ENCODE data around the gene OCLN.
"Not testable (repeated sequence)": the region's sequence is repeated elsewhere in the genome, so short reads cannot be mapped to it uniquely, and the experiment has no call there.

Gene OCLN

GRCh38 chr5:69472535-69473143 is 20.0 kb upstream of the OCLN start:
- not testable (repeated sequence) for H3K27ac Mint-ChIP-seq, H3K36me3 Mint-ChIP-seq, H3K27me3 Mint-ChIP-seq, H3K9me3 Mint-ChIP-seq, H3K4me3 Mint-ChIP-seq, ATAC-seq
- H3K4me1 Mint-ChIP-seq: peaks cover 11% of the 10 kb centered on the region

GRCh38 chr5:69477170-69477569 is 15.4 kb upstream of the OCLN start:
- ATAC-seq: no peak
- Mint-ChIP-seq H3K27me3 (no peaks in the 10 kb centered on the region), H3K4me3 (no peak overlapping the region), H3K27ac (no peak overlapping the region), H3K36me3 (no peaks in the 10 kb centered on the region), H3K9me3 (no peaks in the 10 kb centered on the region), H3K4me1 (no peaks in the 10 kb centered on the region)

GRCh38 chr5:69478296-69478695 is 14.3 kb upstream of the OCLN start:
- H3K27me3 Mint-ChIP-seq, H3K27ac Mint-ChIP-seq, H3K4me3 Mint-ChIP-seq, H3K4me1 Mint-ChIP-seq, H3K36me3 Mint-ChIP-seq, H3K9me3 Mint-ChIP-seq, ATAC-seq: not testable (repeated sequence)

GRCh38 chr5:69484891-69485290 is 7.7 kb upstream of the OCLN start:
- no peaks in the 10 kb centered on the region for H3K36me3 Mint-ChIP-seq
- H3K4me1 Mint-ChIP-seq: peaks cover 6% of the 10 kb centered on the region
- peaks cover 10% of the 10 kb centered on the region for H3K27me3 Mint-ChIP-seq
- H3K27ac Mint-ChIP-seq: no peak overlapping the region
- no peak overlapping the region for H3K4me3 Mint-ChIP-seq
- ATAC-seq: no peak
- no peaks in the 10 kb centered on the region for H3K9me3 Mint-ChIP-seq

- H3K27ac Mint-ChIP-seq: no peak overlapping the region
- peaks cover 6% of the 10 kb centered on the region for H3K4me1 Mint-ChIP-seq
- H3K4me3 Mint-ChIP-seq: no peak overlapping the region
- no peaks in the 10 kb centered on the region for H3K36me3 Mint-ChIP-seq
- no peak for ATAC-seq
- H3K9me3 Mint-ChIP-seq: no peaks in the 10 kb centered on the region
- H3K27me3 Mint-ChIP-seq: peaks cover 12% of the 10 kb centered on the region
Observed at GRCh38 chr5:69485471-69485870, 7.1 kb upstream of the OCLN start.

- H3K27me3 Mint-ChIP-seq: peaks cover 50% of the 10 kb centered on the region
- H3K9me3 Mint-ChIP-seq: no peaks in the 10 kb centered on the region
Observed at GRCh38 chr5:69489246-69489645, 3.3 kb upstream of the OCLN start.

GRCh38 chr5:69491027-69491426 is 1.6 kb upstream of the OCLN start:
- Mint-ChIP-seq H3K9me3 (no peaks in the 10 kb centered on the region), H3K36me3 (no peaks in the 10 kb centered on the region), H3K27me3 (peaks cover 54% of the 10 kb centered on the region), H3K27ac (no peak overlapping the region), H3K4me3 (no peak overlapping the region), H3K4me1 (peaks cover 23% of the 10 kb centered on the region)
- no peak for ATAC-seq

More at GRCh38 chr5:69489246-69489645, 3.3 kb upstream of the OCLN start:
- Mint-ChIP-seq H3K27ac (no peak overlapping the region), H3K36me3 (no peaks in the 10 kb centered on the region), H3K4me3 (no peak overlapping the region), H3K4me1 (peaks cover 25% of the 10 kb centered on the region)
- ATAC-seq: no peak

- no peak for ATAC-seq
- H3K9me3 Mint-ChIP-seq: no peaks in the 10 kb centered on the region
- peaks cover 23% of the 10 kb centered on the region for H3K4me1 Mint-ChIP-seq
- no peak overlapping the region for H3K27ac Mint-ChIP-seq
- peak overlapping the region; percentile 77 for H3K4me3 Mint-ChIP-seq
- H3K36me3 Mint-ChIP-seq: no peaks in the 10 kb centered on the region
- peaks cover 59% of the 10 kb centered on the region for H3K27me3 Mint-ChIP-seq
Observed at GRCh38 chr5:69491838-69492390, 676 bp upstream of the OCLN start.

GRCh38 chr5:69492923-69493395 is 369 bp downstream of the OCLN start:
- peaks cover 23% of the 10 kb centered on the region for H3K4me1 Mint-ChIP-seq
- peak; percentile 62 for ATAC-seq
- H3K27me3 Mint-ChIP-seq: peaks cover 63% of the 10 kb centered on the region
- no peaks in the 10 kb centered on the region for H3K9me3 Mint-ChIP-seq
- H3K27ac Mint-ChIP-seq: no peak overlapping the region
- H3K36me3 Mint-ChIP-seq: no peaks in the 10 kb centered on the region
- peak overlapping the region; percentile 77 for H3K4me3 Mint-ChIP-seq

- H3K27me3 Mint-ChIP-seq: peaks cover 63% of the 10 kb centered on the region
- no peak overlapping the region for H3K27ac Mint-ChIP-seq
- H3K4me3 Mint-ChIP-seq: peak overlapping the region; percentile 77
- H3K4me1 Mint-ChIP-seq: peaks cover 23% of the 10 kb centered on the region
- peak; percentile 50 for ATAC-seq
- H3K36me3 Mint-ChIP-seq: no peaks in the 10 kb centered on the region
- H3K9me3 Mint-ChIP-seq: no peaks in the 10 kb centered on the region
Observed at GRCh38 chr5:69493396-69494133, 975 bp downstream of the OCLN start.

GRCh38 chr5:69494452-69494851 is 1.9 kb downstream of the OCLN start:
- H3K27me3 Mint-ChIP-seq: peaks cover 63% of the 10 kb centered on the region
- H3K4me1 Mint-ChIP-seq: peaks cover 23% of the 10 kb centered on the region
- H3K27ac Mint-ChIP-seq: no peak overlapping the region
- no peaks in the 10 kb centered on the region for H3K9me3 Mint-ChIP-seq
- no peaks in the 10 kb centered on the region for H3K36me3 Mint-ChIP-seq
- ATAC-seq: no peak
- peak overlapping the region; percentile 51 for H3K4me3 Mint-ChIP-seq

- Mint-ChIP-seq H3K4me3 (no peak overlapping the region), H3K9me3 (no peaks in the 10 kb centered on the region), H3K27me3 (peaks cover 45% of the 10 kb centered on the region), H3K4me1 (peaks cover 20% of the 10 kb centered on the region), H3K27ac (no peak overlapping the region), H3K36me3 (no peaks in the 10 kb centered on the region)
- ATAC-seq: no peak
Observed at GRCh38 chr5:69497006-69497520, 4.5 kb downstream of the OCLN start.

- no peak overlapping the region for H3K27ac Mint-ChIP-seq
- H3K4me1 Mint-ChIP-seq: peaks cover 7% of the 10 kb centered on the region
- H3K36me3 Mint-ChIP-seq: no peaks in the 10 kb centered on the region
- H3K4me3 Mint-ChIP-seq: no peak overlapping the region
- ATAC-seq: no peak
- peaks cover 42% of the 10 kb centered on the region for H3K27me3 Mint-ChIP-seq
- no peaks in the 10 kb centered on the region for H3K9me3 Mint-ChIP-seq
Observed at GRCh38 chr5:69498384-69498783, 5.8 kb downstream of the OCLN start.

GRCh38 chr5:69502367-69502766 is 9.8 kb downstream of the OCLN start:
- Mint-ChIP-seq H3K4me1 (no peaks in the 10 kb centered on the region), H3K27me3 (peaks cover 14% of the 10 kb centered on the region), H3K4me3 (no peak overlapping the region), H3K9me3 (no peaks in the 10 kb centered on the region), H3K27ac (no peak overlapping the region), H3K36me3 (no peaks in the 10 kb centered on the region)
- no peak for ATAC-seq

GRCh38 chr5:69502767-69503488 is 10.3 kb downstream of the OCLN start:
- Mint-ChIP-seq H3K4me1 (no peaks in the 10 kb centered on the region), H3K9me3 (no peaks in the 10 kb centered on the region), H3K27me3 (peaks cover 14% of the 10 kb centered on the region), H3K36me3 (no peaks in the 10 kb centered on the region), H3K4me3 (no peak overlapping the region), H3K27ac (no peak overlapping the region)
- no peak for ATAC-seq

Measured in stimulated activated memory B cell treated with anti-CD40 and anti-IgM and Interleukin-4, amounts not matched to agents 10 μg/mL and 1 μg/mL and 100 μg/mL, for 72 hours (primary cell).